Cardiac muscle cell (in vitro differentiated cells and primary cell): ENCODE measurements around the gene TRH. TPM values are rescaled to one million over a fixed set of nuclear protein-coding genes. Genes with fewer than 3 reads are reported as not detected.

Source experiments
- DNase-seq, 2 donors: peaks; one replicate each; pipeline versions ENCODE4 v3.0.0 to v3.0.0-alpha.2; 2010 to 2017; ENCODE audit warnings: low read depth in 1 of 2, low spot score in 1 of 2
- H3K27ac ChIP-seq: fragments of 200-600 bp; sonication (generic); 2 replicates; pipeline ENCODE4 v1.5.1; 2016
- H3K27me3 ChIP-seq: fragments of 200-600 bp; sonication (generic); 2 replicates; pipeline ENCODE4 v1.6.0; 2016; ENCODE audit warnings: control low read depth
- H3K36me3 ChIP-seq: fragments of 200-600 bp; sonication (generic); 2 replicates; pipeline ENCODE4 v1.5.1; 2016; ENCODE audit warnings: control low read depth
- H3K4me1 ChIP-seq: fragments of 200-600 bp; sonication (generic); 2 replicates; pipeline ENCODE4 v1.8.1; 2017; ENCODE audit warnings: low read depth, mild to moderate bottlenecking, mixed run types
- H3K4me3 ChIP-seq: fragments of 200-600 bp; sonication (generic); 2 replicates; pipeline ENCODE4 v1.5.1; 2016; ENCODE audit warnings: mild to moderate bottlenecking
- H3K9me3 ChIP-seq: fragments of 200-600 bp; sonication (generic); 2 replicates; pipeline ENCODE4 v1.5.1; 2017; ENCODE audit warnings: low read depth, mild to moderate bottlenecking, control low read depth
- polyA plus RNA-seq: library from polyadenylated mRNA; unstranded; fragments of >200 nt; fragmentation: Nextera tagmentation; extraction: Ambion mirVana; gene quantifications from 2 replicates; pipeline ENCODE4 v1.2.1, GENCODE V29; 2016
- total RNA-seq: library from RNA; depleted of rRNA; stranded (reverse); fragments of >200 nt; gene quantifications from 2 replicates; pipeline ENCODE4 v1.2.3, GENCODE V29; 2016
- TF ChIP-seq, protein P1 (sequence below): IDR thresholded peaks from 2 replicates; pipeline ENCODE4 v1.5.1; 2012; ENCODE audit warnings: low read depth, mild to moderate bottlenecking, low read length

TRH gene
- total and polyA plus RNA-seq, 2 experiments from 2014 or later, result 111 to 113 TPM

GRCh38 chr3:129943020-129943419 lies 31.5 kb upstream of the TRH start:
- TF ChIP-seq, protein P1, sequence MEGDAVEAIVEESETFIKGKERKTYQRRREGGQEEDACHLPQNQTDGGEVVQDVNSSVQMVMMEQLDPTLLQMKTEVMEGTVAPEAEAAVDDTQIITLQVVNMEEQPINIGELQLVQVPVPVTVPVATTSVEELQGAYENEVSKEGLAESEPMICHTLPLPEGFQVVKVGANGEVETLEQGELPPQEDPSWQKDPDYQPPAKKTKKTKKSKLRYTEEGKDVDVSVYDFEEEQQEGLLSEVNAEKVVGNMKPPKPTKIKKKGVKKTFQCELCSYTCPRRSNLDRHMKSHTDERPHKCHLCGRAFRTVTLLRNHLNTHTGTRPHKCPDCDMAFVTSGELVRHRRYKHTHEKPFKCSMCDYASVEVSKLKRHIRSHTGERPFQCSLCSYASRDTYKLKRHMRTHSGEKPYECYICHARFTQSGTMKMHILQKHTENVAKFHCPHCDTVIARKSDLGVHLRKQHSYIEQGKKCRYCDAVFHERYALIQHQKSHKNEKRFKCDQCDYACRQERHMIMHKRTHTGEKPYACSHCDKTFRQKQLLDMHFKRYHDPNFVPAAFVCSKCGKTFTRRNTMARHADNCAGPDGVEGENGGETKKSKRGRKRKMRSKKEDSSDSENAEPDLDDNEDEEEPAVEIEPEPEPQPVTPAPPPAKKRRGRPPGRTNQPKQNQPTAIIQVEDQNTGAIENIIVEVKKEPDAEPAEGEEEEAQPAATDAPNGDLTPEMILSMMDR, result no peak
- Histone ChIP-seq H3K36me3 (no peaks in the 10 kb centered on the region), H3K27me3 (no peaks in the 10 kb centered on the region), H3K9me3 (no peaks in the 10 kb centered on the region), H3K4me3 (no peak overlapping the region), H3K4me1 (no peaks in the 10 kb centered on the region), H3K27ac (no peak overlapping the region)
- DNase-seq, result no peak

DNA sequence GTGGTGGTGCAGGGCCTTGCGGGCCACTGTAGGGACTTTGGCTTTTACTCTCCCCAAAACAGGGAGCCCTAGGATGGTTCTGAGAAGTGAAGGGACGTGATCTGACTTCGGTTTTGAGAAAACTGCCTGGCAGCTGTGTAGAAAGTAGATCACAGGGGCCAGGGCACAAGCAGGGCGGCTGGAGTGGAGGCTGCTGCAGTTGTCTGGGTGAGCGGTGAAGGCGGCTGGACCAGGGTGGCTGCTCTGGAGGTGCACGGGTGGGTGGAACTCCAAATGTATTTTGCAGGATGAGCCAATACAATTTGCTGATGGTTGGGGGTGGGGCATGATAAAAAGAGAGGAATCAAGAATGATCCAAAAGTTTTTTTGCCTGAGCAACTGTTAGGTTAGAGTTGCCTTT lies 29.8 kb upstream of the TRH start:
- Histone ChIP-seq H3K9me3 (no peaks in the 10 kb centered on the region), H3K4me1 (no peaks in the 10 kb centered on the region), H3K27ac (no peak overlapping the region), H3K36me3 (no peaks in the 10 kb centered on the region), H3K27me3 (no peaks in the 10 kb centered on the region), H3K4me3 (no peak overlapping the region)
- DNase-seq, result no peak
- TF ChIP-seq, protein P1, result no peak

- Histone ChIP-seq H3K4me1 (peaks cover 2% of the 10 kb centered on the region), H3K27ac (no peak overlapping the region), H3K4me3 (no peak overlapping the region), H3K27me3 (no peaks in the 10 kb centered on the region), H3K9me3 (no peaks in the 10 kb centered on the region), H3K36me3 (no peaks in the 10 kb centered on the region)
- TF ChIP-seq, protein P1, result no peak
- DNase-seq, result no peak
These were observed 26.8 kb upstream of the TRH start for GRCh38 chr3:129947538-129948240.

- TF ChIP-seq, protein P1, result no peak
- no peak for DNase-seq
- Histone ChIP-seq H3K4me1 (peaks cover 20% of the 10 kb centered on the region), H3K36me3 (no peaks in the 10 kb centered on the region), H3K4me3 (no peak overlapping the region), H3K9me3 (no peaks in the 10 kb centered on the region), H3K27me3 (no peaks in the 10 kb centered on the region), H3K27ac (no peak overlapping the region)
These were observed 24.0 kb upstream of the TRH start for GRCh38 chr3:129950318-129951046.

DNA sequence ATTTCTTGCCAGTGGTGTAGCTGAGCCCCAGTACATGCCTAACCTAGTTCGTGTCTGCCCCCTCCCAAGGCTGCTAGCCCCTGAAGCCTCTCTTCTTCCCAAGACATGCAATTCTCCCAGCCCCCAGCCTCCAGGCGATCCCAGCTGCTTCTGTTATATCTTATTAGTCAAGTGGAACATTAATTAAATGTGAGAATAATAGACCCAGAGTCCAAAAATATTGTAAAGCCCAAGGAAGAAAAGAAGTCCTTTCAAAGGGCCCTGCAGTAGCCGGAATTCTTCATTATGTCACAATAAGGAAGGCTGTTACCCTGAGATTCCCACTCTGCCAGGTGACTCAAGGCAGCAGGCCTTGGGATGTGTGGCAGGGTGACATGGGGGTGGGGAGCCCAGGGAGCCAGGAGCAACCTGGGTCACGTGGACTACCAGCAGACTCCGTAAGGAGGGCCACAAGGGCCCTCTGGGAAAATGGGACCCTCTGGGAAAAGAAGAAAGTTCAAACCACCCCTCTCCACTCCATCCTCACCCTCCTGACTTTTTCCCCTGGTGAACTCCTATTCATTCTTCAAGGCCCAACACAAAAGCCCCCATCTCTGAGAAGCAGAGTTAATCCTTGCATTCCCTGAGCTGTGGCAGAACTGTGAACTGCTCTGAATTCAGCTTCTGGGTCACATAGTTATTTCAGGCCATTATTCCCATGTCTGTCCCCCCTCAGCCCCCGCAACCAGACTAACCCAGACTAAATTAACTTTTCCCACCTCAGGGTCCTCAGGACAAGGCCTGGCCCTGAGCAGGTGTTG lies 21.8 kb upstream of the TRH start:
- Histone ChIP-seq H3K4me1 (peaks cover 20% of the 10 kb centered on the region), H3K36me3 (no peaks in the 10 kb centered on the region), H3K9me3 (no peaks in the 10 kb centered on the region), H3K4me3 (no peak overlapping the region), H3K27ac (no peak overlapping the region), H3K27me3 (peaks cover 4% of the 10 kb centered on the region)
- TF ChIP-seq, protein P1, result no peak
- no peak for DNase-seq
